Measurements from ENCODE around the gene PDIK1L. TPM values are rescaled to one million over a fixed set of nuclear protein-coding genes. Genes with fewer than 3 reads are reported as not detected.
A peak's percentile ranks its signal among the peaks of the same experiment; 100 is the strongest.
"Not testable (repeated sequence)": the region's sequence is repeated elsewhere in the genome, so short reads cannot be mapped to it uniquely, and the experiment has no call there.

Gene PDIK1L
- total RNA-seq, 1 donor from 2014 or later: 11.8 TPM

- Histone ChIP-seq H3K4me1 (peaks cover 7% of the 10 kb centered on the region), H3K27ac (no peak overlapping the region), H3K4me3 (no peak overlapping the region), H3K9me3 (no peaks in the 10 kb centered on the region), H3K27me3 (ENCODE audit: low read depth) (peaks cover 7% of the 10 kb centered on the region), H3K36me3 (no peaks in the 10 kb centered on the region)
- TF ChIP-seq CTCF (IDR thresholded peaks at IDR 0.05): no peak
- ATAC-seq: no peak
- DNase-seq: no peak
- intact Hi-C loops (cut with DNase I): no loop called here
Measured at GRCh38 chr1:26092422-26092821, 19.2 kb upstream of the PDIK1L start.

- DNase-seq; H3K36me3 ChIP-seq; H3K4me1 ChIP-seq; H3K27me3 ChIP-seq (ENCODE audit: low read depth); intact Hi-C loops (cut with DNase I); H3K4me3 ChIP-seq; H3K27ac ChIP-seq; H3K9me3 ChIP-seq; ATAC-seq: not testable (repeated sequence)
Measured at GRCh38 chr1:26093569-26093968, 18.1 kb upstream of the PDIK1L start.

- H3K27me3 ChIP-seq (ENCODE audit: low read depth): no peaks in the 10 kb centered on the region
- peak; percentile 33 to 47 for ATAC-seq
- no peak overlapping the region for H3K27ac ChIP-seq
Measured at GRCh38 chr1:26094076-26094669, 17.5 kb upstream of the PDIK1L start.

GRCh38 chr1:26094677-26095383, 16.8 kb upstream of the PDIK1L start:
- H3K4me1 ChIP-seq: peaks cover 7% of the 10 kb centered on the region
- TF ChIP-seq CTCF (IDR thresholded peaks at IDR 0.05): no peak
- H3K36me3 ChIP-seq: no peaks in the 10 kb centered on the region
- no peaks in the 10 kb centered on the region for H3K27me3 ChIP-seq (ENCODE audit: low read depth)
- no peaks in the 10 kb centered on the region for H3K9me3 ChIP-seq
- peak overlapping the region; percentile 42 for H3K27ac ChIP-seq
- DNase-seq: peak; percentile 44
- intact Hi-C loops (cut with DNase I): no loop called here
- ATAC-seq: peak; percentile 37 to 41
- no peak overlapping the region for H3K4me3 ChIP-seq

More at GRCh38 chr1:26094076-26094669, 17.5 kb upstream of the PDIK1L start:
- Histone ChIP-seq H3K9me3 (no peaks in the 10 kb centered on the region), H3K36me3 (no peaks in the 10 kb centered on the region), H3K4me3 (no peak overlapping the region), H3K4me1 (peaks cover 7% of the 10 kb centered on the region)
- intact Hi-C loops (cut with DNase I): no loop called here
- DNase-seq: no peak
- TF ChIP-seq CTCF (IDR thresholded peaks at IDR 0.05): no peak

- H3K4me1 ChIP-seq: peaks cover 7% of the 10 kb centered on the region
- no peaks in the 10 kb centered on the region for H3K9me3 ChIP-seq
- DNase-seq (no peak), ATAC-seq (no peak)
- no peaks in the 10 kb centered on the region for H3K36me3 ChIP-seq
- no peak for TF ChIP-seq CTCF (IDR thresholded peaks at IDR 0.05)
- H3K27me3 ChIP-seq (ENCODE audit: low read depth): no peaks in the 10 kb centered on the region
- intact Hi-C loops (cut with DNase I): no loop called here
- H3K4me3 ChIP-seq: no peak overlapping the region
- no peak overlapping the region for H3K27ac ChIP-seq
Measured at GRCh38 chr1:26096471-26096870, 15.2 kb upstream of the PDIK1L start.

- Histone ChIP-seq H3K36me3 (no peaks in the 10 kb centered on the region), H3K4me1 (peaks cover 7% of the 10 kb centered on the region), H3K27ac (no peak overlapping the region), H3K4me3 (no peak overlapping the region), H3K9me3 (no peaks in the 10 kb centered on the region), H3K27me3 (ENCODE audit: low read depth) (no peaks in the 10 kb centered on the region)
- no peak for ATAC-seq
- TF ChIP-seq CTCF (IDR thresholded peaks at IDR 0.05): no peak
- intact Hi-C loops (cut with DNase I): no loop called here
- DNase-seq: no peak
Measured at GRCh38 chr1:26097696-26098095, 13.9 kb upstream of the PDIK1L start.
